C4-2B (cell line): ENCODE measurements around the gene MED15.

Source experiments
- CTCF ChIP-seq: fragments of 450-650 bp; conservative IDR thresholded peaks from 2 replicates; pipeline ENCODE4 v1.5.1; 2017; ENCODE audit warnings: mild to moderate bottlenecking
- ZFX ChIP-seq: fragments of 450-650 bp; IDR thresholded peaks from 2 replicates; pipeline ENCODE4 v1.6.1; 2017

- no peak for TF ChIP-seq CTCF
- TF ChIP-seq ZFX = no peak
Observed at GRCh38 chr22:20526305-20526627, 18.9 kb downstream of the MED15 start.
